Activated CD4-positive, alpha-beta T cell treated with anti-CD3 and anti-CD28 coated beads, Interleukin-2, amount 10 ng/mL, durations not matched to agents 7 days and 5 days (primary cell): Measurements from ENCODE around the gene CNMD. TPM values are rescaled to one million over a fixed set of nuclear protein-coding genes. Genes with fewer than 3 reads are reported as not detected.

Experiments
- CTCF ChIA-PET: fragments of 350-600 bp; sonication (Branson Sonifier 250); formaldehyde crosslinking; loops from one replicate; lab custom pipeline; 2021; ENCODE audit warnings: antibody characterized with exemption; lab: Charles Lee
- POLR2A ChIA-PET: fragments of 350-600 bp; sonication (Branson Sonifier 250); formaldehyde crosslinking; loops from one replicate; lab custom pipeline; 2021; ENCODE audit warnings: antibody characterized with exemption; lab: Charles Lee
- DNase-seq: peaks from one replicate; pipeline ENCODE4 v3.0.0-alpha.2; 2020
- H3K27ac Mint-ChIP-seq: one replicate; pipeline ENCODE4 v1.8.0; 2021; ENCODE audit warnings: mild to moderate bottlenecking, moderate library complexity, mixed read lengths
- H3K27me3 Mint-ChIP-seq: one replicate; pipeline ENCODE4 v1.8.0; 2021; ENCODE audit warnings: mixed read lengths
- H3K36me3 Mint-ChIP-seq: one replicate; pipeline ENCODE4 v1.8.0; 2021; ENCODE audit warnings: low read depth, mixed read lengths
- H3K4me1 Mint-ChIP-seq: one replicate; pipeline ENCODE4 v1.8.0; 2021; ENCODE audit warnings: mixed read lengths
- H3K4me3 Mint-ChIP-seq: one replicate; pipeline ENCODE4 v1.8.0; 2021; ENCODE audit warnings: mild to moderate bottlenecking, moderate library complexity, mixed read lengths
- H3K9me3 Mint-ChIP-seq: one replicate; pipeline ENCODE4 v1.8.0; 2021; ENCODE audit warnings: mixed read lengths
- total RNA-seq, 2 experiments: library from RNA; stranded (reverse); gene quantifications; one replicate each; pipeline ENCODE4 v1.2.3, GENCODE V29; 2021

CNMD gene
- total RNA-seq, 2 experiments from 2014 or later: not detected

GRCh38 chr13:52659340-52659739 is 80.3 kb downstream of the CNMD start:
- no peak overlapping the region for H3K4me3 Mint-ChIP-seq
- peaks cover 2% of the 10 kb centered on the region for H3K4me1 Mint-ChIP-seq
- ChIA-PET POLR2A (no interaction called here), CTCF (no interaction called here)
- no peak for DNase-seq
- H3K27me3 Mint-ChIP-seq: no peaks in the 10 kb centered on the region
- no peak overlapping the region for H3K27ac Mint-ChIP-seq
- H3K36me3 Mint-ChIP-seq: peaks cover 23% of the 10 kb centered on the region
- no peaks in the 10 kb centered on the region for H3K9me3 Mint-ChIP-seq

Other genes with a start within 250 kb of the CNMD start
- gene HNRNPA1L2, start 97.4 kb downstream of the CNMD start, total RNA-seq: 1 to 10 TPM; 7.9 to 9.1 TPM
- 10 to 100 TPM; 44.0 to 48.3 TPM for gene SUGT1, start 87.0 kb downstream of the CNMD start, total RNA-seq
- gene PCDH8, start 108.8 kb upstream of the CNMD start, total RNA-seq: not detected